GM12892 (cell line): Measurements from ENCODE around the gene PABPC5. TPM values are rescaled to one million over a fixed set of nuclear protein-coding genes. Genes with fewer than 3 reads are reported as not detected.

Source experiments
- DNase-seq: peaks from one replicate; pipeline ENCODE4 v3.0.0; 2011; ENCODE audit not compliant: insufficient read length
- FAIRE-seq: peaks from 2 replicates; lab custom pipeline; 2011; peaks lifted over from hg19 to GRCh38; lab: Jason Lieb, UNC
- POLR2A ChIP-seq: IDR thresholded peaks from 2 replicates; pipeline ENCODE4 v1.6.1; 2011; ENCODE audit warnings: low read depth, low read length, control low read depth
- POLR2AphosphoS5 ChIP-seq: IDR thresholded peaks from 2 replicates; pipeline ENCODE4 v1.6.1; 2011; ENCODE audit warnings: low read depth, low read length, control low read depth
- TAF1 ChIP-seq: IDR thresholded peaks from 2 replicates; pipeline ENCODE4 v1.6.1; 2011; ENCODE audit warnings: low read depth, mild to moderate bottlenecking, control low read depth, low read length, borderline replicate concordance
- polyA plus RNA-seq: library from polyadenylated mRNA; unstranded; fragments of >200 nt; gene quantifications from one replicate; pipeline ENCODE4 v1.2.1, GENCODE V29; 2012; ENCODE audit warnings: missing spikeins, inconsistent platforms; ENCODE audit not compliant: missing spikeins

Gene PABPC5
- polyA plus RNA-seq = not detected

GRCh38 chrX:91434351-91435168 lies at the start of gene PABPC5:
TSS of gene PABPC5 (plus strand) at chrX:91434839. CDS start at chrX:91435578, 739 bp downstream.
- DNase-seq (no peak), FAIRE-seq (no peak)
- TF ChIP-seq POLR2AphosphoS5 = no peak
- no peak for TF ChIP-seq POLR2A
- no peak for TF ChIP-seq TAF1

GRCh38 chrX:91389026-91389425 lies 45.6 kb upstream of the PABPC5 start:
- TF ChIP-seq TAF1 (no peak), POLR2A (no peak), POLR2AphosphoS5 (no peak)
- no peak for FAIRE-seq
- no peak for DNase-seq

GRCh38 chrX:91414713-91415112 lies 19.9 kb upstream of the PABPC5 start:
- FAIRE-seq = no peak
- no peak for DNase-seq
- TF ChIP-seq POLR2AphosphoS5 = no peak
- no peak for TF ChIP-seq TAF1
- TF ChIP-seq POLR2A = no peak

- TF ChIP-seq TAF1 (no peak), POLR2AphosphoS5 (no peak), POLR2A (no peak)
- DNase-seq = no peak
- no peak for FAIRE-seq
Observed at GRCh38 chrX:91435395-91435794, 756 bp downstream of the PABPC5 start.
